Stimulated activated CD8-positive, alpha-beta memory T cell treated with anti-CD3 and anti-CD28 coated beads, Interleukin-4, amount 100 ng/mL, for 1 hour (primary cell): ENCODE measurements around the gene ADAMTS2.

Experiments
- DNase-seq, 2 donors: peaks; one replicate each; pipeline ENCODE4 v3.0.0-alpha.2; 2020; ENCODE audit warnings: low read depth in 2 of 2, low spot score in 1 of 2

ADAMTS2 gene

GRCh38 chr5:179183481-179183880 is 161.8 kb downstream of the ADAMTS2 start:
- no peak for DNase-seq

GRCh38 chr5:179182601-179183000 is 162.7 kb downstream of the ADAMTS2 start:
- DNase-seq = no peak

- no peak for DNase-seq
Measured at GRCh38 chr5:179181988-179182387, 163.3 kb downstream of the ADAMTS2 start.

- DNase-seq = no peak
Measured at GRCh38 chr5:179180921-179181645, 164.2 kb downstream of the ADAMTS2 start.

- no peak for DNase-seq
Measured at GRCh38 chr5:179180061-179180610, 165.1 kb downstream of the ADAMTS2 start.

- no peak for DNase-seq
Measured at GRCh38 chr5:179177711-179178575, 167.3 kb downstream of the ADAMTS2 start.

- no peak for DNase-seq
Measured at GRCh38 chr5:179176571-179177230, 168.6 kb downstream of the ADAMTS2 start.

- DNase-seq = no peak
Measured at GRCh38 chr5:179176166-179176565, 169.1 kb downstream of the ADAMTS2 start.

GRCh38 chr5:179171816-179172745 is 173.2 kb downstream of the ADAMTS2 start:
- DNase-seq = no peak

- DNase-seq = no peak
Measured at GRCh38 chr5:179171251-179171815, 173.9 kb downstream of the ADAMTS2 start.

GRCh38 chr5:179170606-179171005 is 174.7 kb downstream of the ADAMTS2 start:
- no peak for DNase-seq

GRCh38 chr5:179169836-179170235 is 175.4 kb downstream of the ADAMTS2 start:
- no peak for DNase-seq

- no peak for DNase-seq
Measured at GRCh38 chr5:179168664-179169063, 176.6 kb downstream of the ADAMTS2 start.

- no peak for DNase-seq
Measured at GRCh38 chr5:179167871-179168451, 177.3 kb downstream of the ADAMTS2 start.

- DNase-seq = peak; percentile 16 to 33
Measured at GRCh38 chr5:179166886-179167841, 178.1 kb downstream of the ADAMTS2 start.

- DNase-seq = no peak
Measured at GRCh38 chr5:179166171-179166885, 178.9 kb downstream of the ADAMTS2 start.

- no peak for DNase-seq
Measured at GRCh38 chr5:179165421-179166170, 179.7 kb downstream of the ADAMTS2 start.
